Stimulated activated CD8-positive, alpha-beta memory T cell treated with anti-CD3 and anti-CD28 coated beads, Interleukin-15, amount 100 ng/mL, for 48 hours (primary cell): ENCODE results near the gene ARL10.

Experiments used
- DNase-seq, 2 donors: peaks; one replicate each; pipeline ENCODE4 v3.0.0-alpha.2; 2020; ENCODE audit warnings: low read depth in 2 of 2

ARL10 gene

DNA sequence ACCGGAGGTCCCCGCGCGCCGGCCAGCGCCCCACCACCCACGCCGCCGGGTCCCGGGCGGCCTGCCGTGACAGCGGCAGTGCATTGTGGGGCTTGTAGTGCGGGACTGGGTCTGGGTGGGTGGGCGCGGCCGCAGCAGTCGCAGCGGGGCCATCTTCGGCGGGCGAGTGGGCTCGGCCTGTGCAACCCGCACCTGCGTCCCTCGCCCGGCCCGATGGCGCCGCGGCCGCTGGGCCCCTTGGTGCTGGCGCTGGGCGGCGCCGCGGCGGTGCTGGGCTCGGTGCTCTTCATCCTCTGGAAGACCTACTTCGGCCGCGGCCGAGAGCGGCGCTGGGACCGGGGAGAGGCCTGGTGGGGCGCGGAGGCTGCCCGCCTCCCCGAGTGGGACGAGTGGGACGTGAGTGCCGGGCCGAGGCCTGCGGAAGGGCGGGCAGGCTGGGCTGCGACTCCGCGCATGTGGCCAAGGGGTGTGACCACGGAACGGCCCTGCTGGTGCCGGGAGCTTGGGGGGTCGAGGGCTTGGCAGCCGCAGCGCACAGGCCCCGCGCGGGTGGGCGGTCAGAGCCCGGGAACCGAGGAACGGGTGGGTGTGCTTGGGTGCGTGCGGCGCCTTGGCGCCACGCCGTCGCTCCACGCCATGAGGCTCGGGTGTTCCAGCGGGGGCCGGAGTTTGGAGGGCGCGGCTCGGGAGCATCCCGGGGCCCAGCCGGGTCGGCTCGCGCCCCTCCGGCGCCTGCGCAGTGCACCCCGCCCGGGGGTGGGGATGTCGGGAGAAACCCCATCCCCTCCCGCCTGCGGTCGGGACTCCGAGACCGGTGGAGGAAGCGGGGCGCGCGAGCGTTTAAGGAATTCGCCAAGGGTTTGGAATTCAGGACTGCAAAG, at the start of gene ARL10:
ARL10 (plus strand) TSS at position 137 of the 881 bp plus-strand sequence; CDS start at position 214, 77 bp downstream.
- peak; percentile 52 to 57 for DNase-seq

DNA sequence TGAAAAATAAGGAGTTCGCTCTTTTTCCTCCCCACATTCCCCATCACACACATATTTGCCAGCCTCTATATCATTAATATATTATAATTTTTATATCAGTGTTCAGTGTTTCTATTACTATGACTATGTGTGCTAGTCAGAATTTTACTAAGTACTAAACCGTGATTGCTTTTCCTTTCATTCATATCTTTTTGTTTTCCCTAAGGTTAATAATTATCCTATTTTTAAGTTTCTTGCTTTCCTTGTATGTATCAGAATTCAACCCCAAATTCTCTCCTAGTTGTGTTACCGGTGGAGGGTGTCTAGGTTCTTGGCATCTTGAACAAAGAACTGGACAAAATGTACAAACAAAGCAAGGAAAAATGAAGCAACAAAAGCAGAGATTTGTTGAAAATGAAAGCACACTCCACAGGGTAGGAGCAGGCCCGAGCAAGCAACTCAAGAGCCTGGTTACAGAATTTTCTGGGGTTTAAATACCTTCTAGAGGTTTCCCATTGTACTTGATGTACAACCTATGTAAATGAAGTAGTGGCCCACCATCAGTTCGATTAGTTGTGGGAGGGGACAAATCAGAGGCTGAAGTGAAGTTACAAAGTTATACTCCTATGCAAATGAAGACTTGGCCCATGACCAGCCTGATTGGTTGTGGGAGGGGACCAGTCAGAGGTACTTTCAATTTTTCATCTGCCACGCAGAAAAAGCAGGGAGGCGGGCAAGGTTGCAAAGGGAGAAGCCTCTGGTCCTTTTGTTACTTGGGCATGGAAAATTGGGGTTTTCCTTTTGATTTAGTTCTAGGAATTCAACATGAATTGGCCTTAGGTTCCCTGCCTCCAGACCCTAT, 47.5 kb upstream of the ARL10 start:
- DNase-seq = no peak

GRCh38 chr5:176319827-176320554, 45.3 kb upstream of the ARL10 start:
- DNase-seq = no peak

DNA sequence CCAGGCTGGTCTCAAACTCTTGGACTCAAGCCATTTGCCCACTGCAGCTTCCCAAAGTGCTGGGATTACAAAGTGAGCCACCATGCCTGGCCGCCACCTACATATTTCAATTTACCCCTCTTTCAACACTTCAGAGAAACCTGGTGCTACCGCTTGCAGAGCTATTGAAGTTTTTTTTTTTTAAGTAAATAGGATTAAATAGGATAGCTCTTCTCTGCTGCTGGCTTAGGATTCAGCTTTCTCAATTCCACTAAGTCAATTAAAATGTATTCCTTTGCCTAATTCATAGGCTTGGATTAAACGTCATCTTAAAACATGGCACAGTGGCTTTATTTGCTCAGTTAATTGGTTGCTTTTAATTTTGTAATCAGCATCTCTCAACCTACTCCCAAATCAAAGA, 44.7 kb upstream of the ARL10 start:
- DNase-seq = no peak

DNA sequence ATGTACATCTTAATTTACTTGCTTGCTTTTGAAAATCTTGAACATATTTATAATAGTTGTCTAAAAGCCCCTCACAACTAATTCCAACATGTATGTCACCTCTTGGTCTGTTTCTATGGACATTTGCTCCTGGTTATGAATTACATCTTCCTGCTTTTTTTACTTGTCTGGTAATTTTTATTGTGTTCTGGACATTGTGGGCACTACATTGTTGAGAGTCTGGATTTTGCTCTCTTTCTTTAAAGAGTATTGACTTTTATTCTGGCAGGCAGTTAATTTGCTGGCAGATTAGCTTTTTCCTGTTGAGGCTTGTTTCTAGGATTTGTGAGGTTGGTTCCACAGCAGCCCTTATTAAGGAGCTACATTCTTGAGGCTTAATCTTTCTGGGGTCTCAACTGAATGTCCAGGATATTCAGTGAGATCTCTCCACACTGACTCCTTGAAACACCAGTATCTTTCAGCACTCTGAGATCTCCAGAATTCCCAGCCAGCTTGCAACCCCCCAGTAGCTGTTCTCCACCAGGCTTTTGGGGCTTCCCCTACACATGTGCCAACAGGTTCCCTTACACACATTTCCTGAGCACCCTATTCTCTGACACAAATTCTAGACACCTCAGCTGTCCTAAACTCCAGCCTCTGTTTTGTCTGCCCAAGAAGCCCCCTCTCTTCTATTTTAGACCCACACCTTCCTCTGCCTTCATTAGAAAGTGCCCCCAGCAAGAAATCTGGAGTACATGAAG, 31.1 kb upstream of the ARL10 start:
- DNase-seq = no peak

- no peak for DNase-seq
These were observed 27.4 kb upstream of the ARL10 start for GRCh38 chr5:176337913-176338312.

DNA sequence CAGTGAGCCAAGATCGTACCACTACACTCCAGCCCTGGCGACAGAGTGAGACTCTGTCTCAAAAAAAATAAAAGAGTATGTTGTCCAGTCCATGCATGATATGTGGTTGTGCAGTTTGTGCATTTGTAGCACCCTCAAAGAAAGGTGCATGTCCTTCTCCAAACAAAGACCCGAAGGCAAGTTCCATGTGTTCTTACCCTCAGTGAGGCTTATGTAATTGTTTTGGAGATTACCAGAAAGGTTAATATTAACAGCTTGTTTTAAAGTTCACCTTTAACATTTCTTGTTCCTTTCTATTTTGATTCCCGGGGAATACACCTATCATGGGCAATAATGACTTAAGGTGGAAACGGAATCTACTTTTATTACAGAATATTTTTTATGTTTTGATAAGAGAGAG, 26.0 kb upstream of the ARL10 start:
- DNase-seq = no peak

DNA sequence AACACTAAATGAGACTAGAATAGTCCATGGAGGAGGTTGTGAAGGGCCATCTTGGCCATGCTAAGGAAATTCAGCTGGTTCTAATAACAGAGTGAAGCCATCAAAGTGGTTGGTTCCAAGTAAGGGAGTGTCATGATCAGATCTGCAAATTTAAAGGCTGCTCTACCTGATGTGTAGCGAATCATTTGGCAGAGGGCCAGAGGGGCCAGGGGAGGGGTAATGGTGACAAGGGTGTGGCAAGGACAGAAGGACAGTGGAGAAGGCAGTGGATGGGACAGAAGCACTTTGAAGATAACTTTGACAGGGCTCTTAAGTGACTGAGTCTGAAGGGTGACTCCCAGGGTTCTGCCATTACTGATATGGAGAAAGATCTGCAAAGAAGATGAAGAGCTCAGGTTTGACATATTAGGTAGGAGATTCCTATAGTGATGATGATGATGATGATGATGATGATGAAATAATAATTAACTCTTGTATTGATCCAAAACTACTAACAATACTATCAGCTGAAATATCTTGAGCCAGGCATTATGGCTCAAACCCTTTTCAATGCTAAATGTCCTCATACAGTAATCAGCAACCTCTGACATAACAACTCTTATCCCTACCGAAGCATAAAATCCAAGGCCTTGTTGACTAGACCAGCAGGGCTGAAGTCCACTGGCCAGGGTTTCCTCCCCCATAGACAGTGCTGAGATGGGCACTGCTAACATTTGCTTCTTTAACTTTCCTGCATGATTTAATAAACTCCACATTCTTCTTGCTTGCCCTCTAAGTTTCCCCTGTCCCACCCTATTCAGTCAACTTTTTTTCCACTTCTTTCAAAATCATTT, 23.7 kb upstream of the ARL10 start:
- DNase-seq = no peak

DNA sequence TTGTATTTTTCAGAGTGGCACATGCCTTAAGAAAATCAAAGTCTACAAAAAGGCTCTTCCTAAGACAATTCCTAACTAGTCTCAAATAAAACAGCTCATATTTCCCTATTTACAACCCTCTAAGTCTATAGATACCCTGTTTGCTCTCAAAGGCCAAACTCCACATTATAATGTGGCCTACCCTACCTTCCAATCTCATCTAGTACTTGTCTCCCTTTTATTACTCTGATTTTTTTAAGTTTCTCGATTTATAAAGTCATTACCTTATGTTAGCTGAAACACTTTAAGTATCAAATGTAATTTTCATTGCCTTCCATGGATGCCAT, 23.2 kb upstream of the ARL10 start:
- no peak for DNase-seq

GRCh38 chr5:176342766-176343458, 22.4 kb upstream of the ARL10 start:
- DNase-seq = no peak

- no peak for DNase-seq
These were observed 14.9 kb upstream of the ARL10 start for GRCh38 chr5:176350416-176350815.

GRCh38 chr5:176352116-176352878, 13.0 kb upstream of the ARL10 start:
- no peak for DNase-seq

DNA sequence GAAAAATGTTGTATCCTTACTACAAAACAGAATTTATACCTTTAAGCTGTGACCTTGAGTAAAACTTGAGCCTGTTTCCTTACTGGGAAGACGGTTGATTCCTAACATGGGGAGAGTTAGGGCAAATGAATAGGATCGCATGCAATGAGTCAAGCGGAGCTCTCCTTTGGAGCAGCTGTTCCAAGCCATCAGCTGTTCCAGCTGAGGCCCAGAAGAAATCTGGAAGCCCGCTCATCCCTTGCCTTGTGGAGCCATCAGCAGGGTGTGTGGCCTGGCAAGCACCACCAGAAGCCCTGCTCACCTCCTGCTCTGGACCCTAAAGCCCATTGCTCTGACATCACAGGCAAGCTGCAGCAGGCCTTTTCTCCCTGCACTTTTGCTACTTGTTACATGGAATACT, 11.8 kb upstream of the ARL10 start:
- DNase-seq = no peak

DNA sequence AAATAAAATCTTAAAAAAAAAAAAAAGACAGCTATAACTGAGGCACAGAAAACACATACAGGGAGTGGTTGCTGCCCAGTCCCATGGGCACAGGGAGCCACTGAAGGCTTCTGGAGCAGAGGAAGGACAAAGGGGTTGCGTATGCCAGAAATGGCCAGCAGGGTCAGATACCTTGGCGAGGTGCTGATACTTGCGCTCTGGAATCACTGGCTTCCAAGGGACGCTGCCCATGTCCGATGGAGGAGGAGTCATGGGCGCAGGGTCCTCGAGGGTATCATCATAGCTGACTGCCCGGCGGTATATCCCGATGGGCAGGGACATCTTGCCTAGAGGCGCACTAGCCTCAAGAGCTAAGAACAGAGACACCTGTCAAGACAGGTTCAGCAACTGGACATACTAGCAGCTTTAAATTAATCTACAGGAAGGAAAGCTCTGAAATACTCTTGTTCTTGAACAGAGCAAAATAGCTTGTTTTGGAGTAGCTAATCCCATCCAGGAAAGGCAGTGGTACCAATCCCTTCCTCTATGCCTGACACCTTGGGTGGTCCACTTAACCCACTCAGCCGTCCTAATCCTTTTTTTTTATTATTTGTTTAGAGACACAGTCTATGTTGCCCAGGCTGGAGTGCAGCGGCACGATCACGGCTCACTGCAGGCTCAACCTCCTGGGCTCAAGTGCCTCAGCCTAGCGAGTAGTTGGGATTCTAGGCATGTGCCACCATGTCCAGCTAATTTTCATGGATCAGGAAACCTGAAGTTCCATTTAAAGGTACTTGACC, 9.7 kb upstream of the ARL10 start:
- no peak for DNase-seq

DNA sequence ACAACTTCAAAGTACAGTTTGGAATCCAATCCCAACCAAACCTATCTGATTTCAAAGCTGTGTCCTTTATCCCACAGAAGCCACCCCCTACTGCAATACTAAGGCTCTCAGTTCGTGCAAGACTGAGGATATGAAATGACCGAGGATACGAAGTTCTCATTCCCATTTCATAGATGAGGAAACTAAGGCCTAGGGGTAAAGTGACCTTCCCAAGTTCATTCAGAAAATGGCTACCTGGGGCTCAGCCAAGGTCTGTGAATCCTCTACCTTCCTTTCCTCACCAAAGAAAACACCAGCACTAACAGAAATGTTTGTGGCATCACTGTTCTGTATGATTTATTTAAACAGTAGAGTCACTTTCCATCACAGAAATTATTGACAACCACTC, 9.1 kb upstream of the ARL10 start:
- no peak for DNase-seq

DNA sequence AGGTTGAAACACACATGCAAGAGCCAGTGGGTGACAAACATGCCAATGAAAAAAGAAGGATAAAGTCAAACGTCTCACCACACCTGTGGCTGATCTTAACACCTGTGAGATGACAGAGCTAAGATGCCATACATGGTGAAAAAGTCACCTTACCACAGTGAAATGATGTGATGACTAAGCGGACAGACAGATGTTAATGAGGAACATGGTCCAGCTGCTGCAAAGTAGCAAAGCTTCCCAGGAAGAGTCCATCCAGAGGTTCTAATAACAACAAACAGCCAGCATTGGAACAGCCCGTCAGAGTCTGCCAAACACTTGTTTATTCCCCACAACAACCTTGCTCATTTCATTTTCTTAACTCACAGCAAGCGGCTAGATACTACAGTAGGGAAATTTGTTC, 5.6 kb upstream of the ARL10 start:
- DNase-seq = no peak

- DNase-seq = no peak
These were observed 4.3 kb upstream of the ARL10 start for GRCh38 chr5:176360894-176361436.
